ENCODE results near the gene CCNA2. TPM values are rescaled to one million over a fixed set of nuclear protein-coding genes. Genes with fewer than 3 reads are reported as not detected.

CCNA2 gene
- total RNA-seq, 2 experiments from 2014 or later, result 128 to 143 TPM

- POLR2A ChIA-PET, result interaction anchor here (0.5 to 1.5 kb wide), 3 partner anchors 37 to 1757 kb away, joined by 3 to 4 read pairs (median 4); partner anchors contain the start of gene ANXA5
- no peaks in the 10 kb centered on the region for H3K27me3 Mint-ChIP-seq
- H3K4me3 Mint-ChIP-seq, result peak overlapping the region; percentile 96
- CTCF ChIA-PET, result interaction anchor here (1.0 to 1.8 kb wide), 2 partner anchors 11 to 32 kb away, joined by 3 to 4 read pairs; no protein-coding TSS in a partner anchor
- H3K36me3 Mint-ChIP-seq (ENCODE audit: low read depth), result peaks cover 47% of the 10 kb centered on the region
- H3K9me3 Mint-ChIP-seq, result no peaks in the 10 kb centered on the region
- peak overlapping the region; percentile 99 for H3K27ac Mint-ChIP-seq
- DNase-seq, result peak; percentile 75
- peaks cover 41% of the 10 kb centered on the region for H3K4me1 Mint-ChIP-seq
These were observed 733 bp downstream of the CCNA2 start for GRCh38 chr4:121822796-121823504.

- H3K4me1 Mint-ChIP-seq, result peaks cover 48% of the 10 kb centered on the region
- POLR2A ChIA-PET, result interaction anchor here (1.5 kb wide), 1 partner anchor 125 kb away, joined by 3 read pairs; the partner anchor contains the start of gene ANXA5
- H3K9me3 Mint-ChIP-seq, result no peaks in the 10 kb centered on the region
- peak overlapping the region; percentile 96 for H3K4me3 Mint-ChIP-seq
- CTCF ChIA-PET, result interaction anchor here (0.9 to 2.7 kb wide), 4 partner anchors 12 to 146 kb away, joined by 3 to 8 read pairs (median 4); no protein-coding TSS in a partner anchor
- H3K27me3 Mint-ChIP-seq, result no peaks in the 10 kb centered on the region
- H3K27ac Mint-ChIP-seq, result peak overlapping the region; percentile 99
- DNase-seq, result no peak
- peaks cover 56% of the 10 kb centered on the region for H3K36me3 Mint-ChIP-seq (ENCODE audit: low read depth)
These were observed 1.6 kb downstream of the CCNA2 start for GRCh38 chr4:121822047-121822446.

- no peaks in the 10 kb centered on the region for H3K27me3 Mint-ChIP-seq
- peak overlapping the region; percentile 67 for H3K27ac Mint-ChIP-seq
- no peak for DNase-seq
- peaks cover 69% of the 10 kb centered on the region for H3K36me3 Mint-ChIP-seq (ENCODE audit: low read depth)
- ChIA-PET POLR2A (interaction anchor here (1.2 kb wide), 1 partner anchor 11 kb away, joined by 8 read pairs; no protein-coding TSS in a partner anchor), CTCF (interaction anchor here (0.6 to 2.7 kb wide), 4 partner anchors 13 to 911 kb away, joined by 3 to 8 read pairs (median 4); no protein-coding TSS in a partner anchor)
- no peak overlapping the region for H3K4me3 Mint-ChIP-seq
- H3K9me3 Mint-ChIP-seq, result no peaks in the 10 kb centered on the region
- peaks cover 60% of the 10 kb centered on the region for H3K4me1 Mint-ChIP-seq
These were observed 4.3 kb downstream of the CCNA2 start for GRCh38 chr4:121819216-121819965.

GRCh38 chr4:121818215-121818614 is 5.5 kb downstream of the CCNA2 start:
- Mint-ChIP-seq H3K27me3 (no peaks in the 10 kb centered on the region), H3K4me3 (no peak overlapping the region), H3K36me3 (ENCODE audit: low read depth) (peaks cover 72% of the 10 kb centered on the region), H3K27ac (peak overlapping the region; percentile 60), H3K4me1 (peaks cover 64% of the 10 kb centered on the region), H3K9me3 (no peaks in the 10 kb centered on the region)
- DNase-seq, result no peak
- POLR2A ChIA-PET, result interaction anchor here (1.2 kb wide), 1 partner anchor 10 kb away, joined by 8 read pairs; no protein-coding TSS in a partner anchor
- CTCF ChIA-PET, result interaction anchor here (1.0 to 1.1 kb wide), 2 partner anchors 11 to 25 kb away, joined by 3 read pairs; no protein-coding TSS in a partner anchor

- Mint-ChIP-seq H3K27me3 (no peaks in the 10 kb centered on the region), H3K36me3 (ENCODE audit: low read depth) (peaks cover 72% of the 10 kb centered on the region), H3K27ac (peak overlapping the region; percentile 60), H3K9me3 (no peaks in the 10 kb centered on the region), H3K4me1 (peaks cover 67% of the 10 kb centered on the region), H3K4me3 (no peak overlapping the region)
- DNase-seq, result no peak
- POLR2A ChIA-PET, result no interaction called here
- CTCF ChIA-PET, result interaction anchor here (1.0 kb wide), 1 partner anchor 10 kb away, joined by 3 read pairs; no protein-coding TSS in a partner anchor
These were observed 6.0 kb downstream of the CCNA2 start for GRCh38 chr4:121817701-121818100.

GRCh38 chr4:121817006-121817405 is 6.7 kb downstream of the CCNA2 start:
- ChIA-PET POLR2A (no interaction called here), CTCF (interaction anchor here (1.0 kb wide), 1 partner anchor 10 kb away, joined by 3 read pairs; no protein-coding TSS in a partner anchor)
- Mint-ChIP-seq H3K4me3 (no peak overlapping the region), H3K9me3 (no peaks in the 10 kb centered on the region), H3K36me3 (ENCODE audit: low read depth) (peaks cover 66% of the 10 kb centered on the region), H3K27me3 (no peaks in the 10 kb centered on the region), H3K27ac (no peak overlapping the region), H3K4me1 (peaks cover 65% of the 10 kb centered on the region)
- DNase-seq, result no peak

GRCh38 chr4:121814756-121815155 is 8.9 kb downstream of the CCNA2 start:
- Mint-ChIP-seq H3K27me3 (no peaks in the 10 kb centered on the region), H3K4me3 (no peak overlapping the region), H3K36me3 (ENCODE audit: low read depth) (peaks cover 69% of the 10 kb centered on the region), H3K9me3 (no peaks in the 10 kb centered on the region), H3K4me1 (peaks cover 63% of the 10 kb centered on the region), H3K27ac (no peak overlapping the region)
- POLR2A ChIA-PET, result no interaction called here
- CTCF ChIA-PET, result no interaction called here
- no peak for DNase-seq

GRCh38 chr4:121811122-121811521 is 12.6 kb downstream of the CCNA2 start:
- Mint-ChIP-seq H3K27me3 (no peaks in the 10 kb centered on the region), H3K36me3 (ENCODE audit: low read depth) (peaks cover 50% of the 10 kb centered on the region), H3K27ac (no peak overlapping the region), H3K4me1 (peaks cover 43% of the 10 kb centered on the region), H3K9me3 (no peaks in the 10 kb centered on the region), H3K4me3 (no peak overlapping the region)
- ChIA-PET CTCF (interaction anchor here (1.2 to 1.6 kb wide), 2 partner anchors 9 to 25 kb away, joined by 3 read pairs; no protein-coding TSS in a partner anchor), POLR2A (no interaction called here)
- DNase-seq, result no peak

GRCh38 chr4:121806411-121806810 is 17.3 kb downstream of the CCNA2 start:
- no peaks in the 10 kb centered on the region for H3K9me3 Mint-ChIP-seq
- POLR2A ChIA-PET, result no interaction called here
- CTCF ChIA-PET, result interaction anchor here (0.6 kb wide), 1 partner anchor 13 kb away, joined by 3 read pairs; no protein-coding TSS in a partner anchor
- H3K4me1 Mint-ChIP-seq, result peaks cover 46% of the 10 kb centered on the region
- H3K4me3 Mint-ChIP-seq, result no peak overlapping the region
- DNase-seq, result no peak
- H3K36me3 Mint-ChIP-seq (ENCODE audit: low read depth), result peaks cover 53% of the 10 kb centered on the region
- H3K27ac Mint-ChIP-seq, result no peak overlapping the region
- H3K27me3 Mint-ChIP-seq, result no peaks in the 10 kb centered on the region

- no peak for DNase-seq
- ChIA-PET CTCF (interaction anchor here (1.2 kb wide), 1 partner anchor 9 kb away, joined by 3 read pairs; no protein-coding TSS in a partner anchor), POLR2A (interaction anchor here (0.6 kb wide), 1 partner anchor 41 kb away, joined by 3 read pairs; no protein-coding TSS in a partner anchor)
- peaks cover 54% of the 10 kb centered on the region for H3K4me1 Mint-ChIP-seq
- peak overlapping the region; percentile 93 for H3K4me3 Mint-ChIP-seq
- peaks cover 30% of the 10 kb centered on the region for H3K36me3 Mint-ChIP-seq (ENCODE audit: low read depth)
- peak overlapping the region; percentile 98 for H3K27ac Mint-ChIP-seq
- peaks cover 2% of the 10 kb centered on the region for H3K9me3 Mint-ChIP-seq
- no peaks in the 10 kb centered on the region for H3K27me3 Mint-ChIP-seq
These were observed 22.0 kb downstream of the CCNA2 start for GRCh38 chr4:121801715-121802075.

GRCh38 chr4:121800961-121801714 is 22.5 kb downstream of the CCNA2 start, which contains the start of gene EXOSC9:
Gene EXOSC9, plus strand, starts transcription at chr4:121801323. Its CDS starts 102 bp downstream, at chr4:121801425.
- peaks cover 52% of the 10 kb centered on the region for H3K4me1 Mint-ChIP-seq
- H3K27me3 Mint-ChIP-seq, result no peaks in the 10 kb centered on the region
- peak; percentile 94 for DNase-seq
- peaks cover 2% of the 10 kb centered on the region for H3K9me3 Mint-ChIP-seq
- peaks cover 25% of the 10 kb centered on the region for H3K36me3 Mint-ChIP-seq (ENCODE audit: low read depth)
- peak within 1 kb of the TSS; percentile 93 for H3K4me3 Mint-ChIP-seq
- ChIA-PET CTCF (interaction anchor here (0.8 kb wide), 1 partner anchor 25 kb away, joined by 3 read pairs; no protein-coding TSS in a partner anchor), POLR2A (interaction anchor here (0.6 kb wide), 1 partner anchor 40 kb away, joined by 3 read pairs; no protein-coding TSS in a partner anchor)
- peak within 1 kb of the TSS; percentile 98 for H3K27ac Mint-ChIP-seq

- no peaks in the 10 kb centered on the region for H3K27me3 Mint-ChIP-seq
- H3K9me3 Mint-ChIP-seq, result peaks cover 2% of the 10 kb centered on the region
- H3K27ac Mint-ChIP-seq, result peak overlapping the region; percentile 98
- POLR2A ChIA-PET, result no interaction called here
- CTCF ChIA-PET, result interaction anchor here (0.8 kb wide), 1 partner anchor 26 kb away, joined by 3 read pairs; no protein-coding TSS in a partner anchor
- H3K4me1 Mint-ChIP-seq, result peaks cover 57% of the 10 kb centered on the region
- peaks cover 25% of the 10 kb centered on the region for H3K36me3 Mint-ChIP-seq (ENCODE audit: low read depth)
- H3K4me3 Mint-ChIP-seq, result peak overlapping the region; percentile 93
- DNase-seq, result no peak
These were observed 23.1 kb downstream of the CCNA2 start for GRCh38 chr4:121800638-121800960.

Data from activated CD4-positive, alpha-beta T cell treated with anti-CD3 and anti-CD28 coated beads, Interleukin-2, amount 10 ng/mL, durations not matched to agents 7 days and 5 days (primary cell).